Fibroblast of lung (primary cell): ENCODE results near the gene TMEM198. TPM values are rescaled to one million over a fixed set of nuclear protein-coding genes. Genes with fewer than 3 reads are reported as not detected.

Source experiments
- DNase-seq, 2 donors: peaks; one replicate each; pipeline versions ENCODE4 v3.0.0 to v3.0.0-alpha.2; 2010; ENCODE audit warnings: low read depth in 2 of 2
- H2AFZ ChIP-seq: 2 replicates; pipeline ENCODE4 v1.5.1; 2012; ENCODE audit warnings: low read length, control low read depth, inconsistent platforms
- H3K27ac ChIP-seq: 2 replicates; pipeline ENCODE4 v1.5.1; 2011; ENCODE audit warnings: low read length, control low read depth; ENCODE audit not compliant: insufficient read depth
- H3K27me3 ChIP-seq: 2 replicates; pipeline ENCODE4 v1.5.1; 2011; ENCODE audit warnings: mild to moderate bottlenecking, low read length; ENCODE audit not compliant: control insufficient read depth, insufficient read depth
- H3K36me3 ChIP-seq: 2 replicates; pipeline ENCODE4 v1.5.1; 2011; ENCODE audit warnings: low read length; ENCODE audit not compliant: control insufficient read depth, insufficient read depth
- H3K4me1 ChIP-seq: 2 replicates; pipeline ENCODE4 v1.5.1; 2011; ENCODE audit warnings: low read length; ENCODE audit not compliant: control insufficient read depth, insufficient read depth; ENCODE audit errors: extremely low read depth
- H3K4me2 ChIP-seq: 2 replicates; pipeline ENCODE4 v1.5.1; 2011; ENCODE audit warnings: low read length, control low read depth; ENCODE audit not compliant: insufficient read depth; ENCODE audit errors: extremely low read depth
- H3K4me3 ChIP-seq, 4 experiments: fragments of 200-600 bp in 1 of 4; sonication (generic) in 1 of 4; replicated peaks in 1 of 4; 2 replicates each; pipeline ENCODE4 v1.5.1; 2011 to 2016; ENCODE audit warnings: low read length in 4 of 4, low read depth in 3 of 4, mild to moderate bottlenecking in 3 of 4, control low read depth in 2 of 4, inconsistent platforms in 1 of 4, mixed read lengths in 1 of 4; ENCODE audit not compliant: insufficient read depth in 1 of 4; ENCODE audit errors: control extremely low read depth in 1 of 4
- H3K79me2 ChIP-seq: 2 replicates; pipeline ENCODE4 v1.5.1; 2012; ENCODE audit warnings: mild to moderate bottlenecking, low read length, inconsistent platforms; ENCODE audit not compliant: control insufficient read depth, insufficient read depth
- H3K9ac ChIP-seq: 2 replicates; pipeline ENCODE4 v1.5.1; 2011; ENCODE audit warnings: mild to moderate bottlenecking, low read length, control low read depth; ENCODE audit not compliant: insufficient read depth
- H3K9me3 ChIP-seq: 2 replicates; pipeline ENCODE4 v1.5.1; 2012; ENCODE audit warnings: low read depth, low read length; ENCODE audit not compliant: control insufficient read depth, insufficient read depth
- H4K20me1 ChIP-seq: 2 replicates; pipeline ENCODE4 v1.5.1; 2011; ENCODE audit warnings: low read length; ENCODE audit not compliant: control insufficient read depth, insufficient read depth; ENCODE audit errors: extremely low read depth
- CTCF ChIP-seq, 2 donors: IDR thresholded peaks in 1 of 2; conservative IDR thresholded peaks in 1 of 2; 1 replicate in 1 of 2; 2 replicates in 1 of 2; pipeline ENCODE4 v1.5.1; 2011 to 2012; ENCODE audit warnings: low read length in 2 of 2, control low read depth in 1 of 2, inconsistent platforms in 1 of 2, low read depth in 1 of 2, mild to moderate bottlenecking in 1 of 2
- EZH2 ChIP-seq: IDR thresholded peaks from 2 replicates; pipeline ENCODE4 v1.5.1; 2012; ENCODE audit warnings: low read length, control low read depth, mild to moderate bottlenecking; ENCODE audit errors: missing control alignments
- polyA plus RNA-seq, 2 donors: library from polyadenylated mRNA; depleted of rRNA in 1 of 2; stranded (reverse) in 1 of 2; unstranded in 1 of 2; fragments of >200 nt; gene quantifications; 2 replicates each; pipeline ENCODE4 v1.2.1, GENCODE V29; 2011 to 2012; ENCODE audit warnings: missing spikeins in 1 of 2
- total RNA-seq: library from RNA; depleted of rRNA; stranded (reverse); fragments of >200 nt; gene quantifications from 2 replicates; pipeline ENCODE4 v1.2.1, GENCODE V29; 2014

The TMEM198 gene
- total and polyA plus RNA-seq, 2 donors (not counting 1 experiment from before 2014, with no cell fraction given), result 0.70 to 0.99 TPM

GRCh38 chr2:219516888-219517287, 26.9 kb upstream of the TMEM198 start:
- Histone ChIP-seq H3K9ac (no peak overlapping the region), H4K20me1 (no peaks in the 10 kb centered on the region), H3K79me2 (no peaks in the 10 kb centered on the region), H3K27me3 (peaks cover 47% of the 10 kb centered on the region), H2AFZ (no peak overlapping the region), H3K36me3 (no peaks in the 10 kb centered on the region), H3K9me3 (no peaks in the 10 kb centered on the region), H3K4me2 (no peak overlapping the region), H3K4me3 (no peak overlapping the region), H3K27ac (no peak overlapping the region), H3K4me1 (peaks cover 9% of the 10 kb centered on the region)
- DNase-seq, result no peak
- TF ChIP-seq CTCF (conservative IDR thresholded peaks at IDR 0.05 in 1 of 2, IDR thresholded peaks at IDR 0.05 in 1 of 2; ENCODE audit: low read depth in 1 of 2, low read length in 2 of 2), result no peak
- no peak for TF ChIP-seq EZH2

GRCh38 chr2:219517954-219518778, 25.7 kb upstream of the TMEM198 start:
- H3K4me2 ChIP-seq, result no peak overlapping the region
- no peak overlapping the region for H2AFZ ChIP-seq
- no peaks in the 10 kb centered on the region for H3K79me2 ChIP-seq
- H4K20me1 ChIP-seq, result no peaks in the 10 kb centered on the region
- no peak overlapping the region for H3K27ac ChIP-seq
- H3K36me3 ChIP-seq, result no peaks in the 10 kb centered on the region
- H3K27me3 ChIP-seq, result peaks cover 35% of the 10 kb centered on the region
- DNase-seq, result no peak
- no peak overlapping the region for H3K9ac ChIP-seq
- TF ChIP-seq CTCF (conservative IDR thresholded peaks at IDR 0.05 in 1 of 2, IDR thresholded peaks at IDR 0.05 in 1 of 2; ENCODE audit: low read depth in 1 of 2, low read length in 2 of 2) (no peak), EZH2 (no peak)
- H3K9me3 ChIP-seq, result no peaks in the 10 kb centered on the region
- no peak overlapping the region for H3K4me3 ChIP-seq
- peaks cover 14% of the 10 kb centered on the region for H3K4me1 ChIP-seq

- H3K9me3 ChIP-seq, result no peaks in the 10 kb centered on the region
- H3K79me2 ChIP-seq, result no peaks in the 10 kb centered on the region
- no peaks in the 10 kb centered on the region for H4K20me1 ChIP-seq
- H3K9ac ChIP-seq, result no peak overlapping the region
- DNase-seq, result no peak
- no peak for TF ChIP-seq EZH2
- no peaks in the 10 kb centered on the region for H3K36me3 ChIP-seq
- H3K27me3 ChIP-seq, result peaks cover 24% of the 10 kb centered on the region
- H3K4me3 ChIP-seq, result no peak overlapping the region
- H3K4me2 ChIP-seq, result no peak overlapping the region
- H3K27ac ChIP-seq, result no peak overlapping the region
- peaks cover 14% of the 10 kb centered on the region for H3K4me1 ChIP-seq
- H2AFZ ChIP-seq, result no peak overlapping the region
Observed at GRCh38 chr2:219519526-219519916, 24.3 kb upstream of the TMEM198 start.
